Measurements from ENCODE around the gene CXCL13.
"Not testable (repeated sequence)": the region's sequence is repeated elsewhere in the genome, so short reads cannot be mapped to it uniquely, and the experiment has no call there.

Gene CXCL13

DNA sequence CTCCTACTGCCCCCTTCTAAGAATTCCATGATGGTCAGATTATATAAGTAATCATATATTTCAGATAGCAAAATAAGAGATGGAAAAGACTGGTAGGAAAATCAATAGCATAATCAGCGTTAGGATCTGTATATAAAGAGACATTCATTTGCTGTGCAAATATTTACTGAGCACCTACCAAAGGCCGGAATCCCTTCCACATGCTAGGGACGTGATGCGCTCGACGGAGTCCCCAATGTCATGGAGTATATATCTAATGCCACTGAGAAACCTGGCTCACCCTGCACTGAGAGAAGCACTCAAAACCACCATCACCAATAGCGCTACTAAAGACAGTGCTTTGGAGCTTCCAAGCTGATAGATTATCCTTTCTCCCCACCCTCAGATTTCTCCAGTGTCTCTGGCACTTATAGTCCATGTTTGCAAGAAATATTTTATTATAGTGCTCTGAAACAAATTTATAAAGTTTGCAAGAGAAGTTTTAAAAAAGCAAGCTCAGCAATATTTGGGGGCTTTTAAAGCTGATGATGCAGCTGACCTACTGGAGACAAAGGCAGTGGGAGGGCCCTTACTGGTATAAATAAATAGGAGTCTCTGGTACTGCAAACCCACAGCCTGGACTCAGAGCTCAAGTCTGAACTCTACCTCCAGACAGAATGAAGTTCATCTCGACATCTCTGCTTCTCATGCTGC is at the start of gene CXCL13:
Gene CXCL13 (plus strand): TSS at position 611 of the 693 bp plus-strand sequence. CDS start 46 bp downstream, at position 657.
- ChIA-PET POLR2A (no interaction called here), CTCF (interaction anchor here (0.6 kb wide), 1 partner anchor 58 kb away, joined by 3 read pairs; no protein-coding TSS in a partner anchor)

GRCh38 chr4:77560170-77560569 is 45.5 kb upstream of the CXCL13 start:
- Histone ChIP-seq H3K4me1 (ENCODE audit: control insufficient read depth, insufficient read depth, low read length) (no peaks in the 10 kb centered on the region), H3K9me3 (ENCODE audit: control insufficient read depth, insufficient read depth, low read depth, low read length) (no peaks in the 10 kb centered on the region), H3K36me3 (ENCODE audit: control insufficient read depth in 2 of 2, insufficient read depth in 1 of 2, low read length in 2 of 2) (no peaks in the 10 kb centered on the region), H3K27ac (ENCODE audit: extremely low read depth, low read depth, low read length) (no peak overlapping the region), H3K4me3 (ENCODE audit: low read depth, low read length) (no peak overlapping the region)
- CTCF ChIA-PET, result no interaction called here
- TF ChIP-seq ZNF837 (tag by site-specific recombination; IDR thresholded peaks at IDR 0.05) (no peak), ZNF24 (tag by site-specific recombination; IDR thresholded peaks at IDR 0.05) (no peak), ZNF48 (tag by site-specific recombination; IDR thresholded peaks at IDR 0.05) (no peak), GLI2 (tag by site-specific recombination; IDR thresholded peaks at IDR 0.05; ENCODE audit: borderline replicate concordance, low read depth) (no peak), ZNF518A (tag by site-specific recombination; conservative IDR thresholded peaks at IDR 0.05; ENCODE audit: low read depth) (no peak), ZNF747 (tag by site-specific recombination; IDR thresholded peaks at IDR 0.05) (no peak), ZFHX2 (tag by site-specific recombination; conservative IDR thresholded peaks at IDR 0.05) (no peak), TRIM28 (IDR thresholded peaks at IDR 0.05; ENCODE audit: borderline replicate concordance, low read length) (no peak), ZBTB48 (tag by site-specific recombination; IDR thresholded peaks at IDR 0.05) (no peak), KLF9 (tag by site-specific recombination; IDR thresholded peaks at IDR 0.05; ENCODE audit: low read depth) (no peak), ZNF114 (tag by site-specific recombination; IDR thresholded peaks at IDR 0.05) (no peak), ZNF394 (tag by site-specific recombination; IDR thresholded peaks at IDR 0.05; ENCODE audit: borderline replicate concordance) (no peak)
- TF ChIP-seq, protein P1, sequence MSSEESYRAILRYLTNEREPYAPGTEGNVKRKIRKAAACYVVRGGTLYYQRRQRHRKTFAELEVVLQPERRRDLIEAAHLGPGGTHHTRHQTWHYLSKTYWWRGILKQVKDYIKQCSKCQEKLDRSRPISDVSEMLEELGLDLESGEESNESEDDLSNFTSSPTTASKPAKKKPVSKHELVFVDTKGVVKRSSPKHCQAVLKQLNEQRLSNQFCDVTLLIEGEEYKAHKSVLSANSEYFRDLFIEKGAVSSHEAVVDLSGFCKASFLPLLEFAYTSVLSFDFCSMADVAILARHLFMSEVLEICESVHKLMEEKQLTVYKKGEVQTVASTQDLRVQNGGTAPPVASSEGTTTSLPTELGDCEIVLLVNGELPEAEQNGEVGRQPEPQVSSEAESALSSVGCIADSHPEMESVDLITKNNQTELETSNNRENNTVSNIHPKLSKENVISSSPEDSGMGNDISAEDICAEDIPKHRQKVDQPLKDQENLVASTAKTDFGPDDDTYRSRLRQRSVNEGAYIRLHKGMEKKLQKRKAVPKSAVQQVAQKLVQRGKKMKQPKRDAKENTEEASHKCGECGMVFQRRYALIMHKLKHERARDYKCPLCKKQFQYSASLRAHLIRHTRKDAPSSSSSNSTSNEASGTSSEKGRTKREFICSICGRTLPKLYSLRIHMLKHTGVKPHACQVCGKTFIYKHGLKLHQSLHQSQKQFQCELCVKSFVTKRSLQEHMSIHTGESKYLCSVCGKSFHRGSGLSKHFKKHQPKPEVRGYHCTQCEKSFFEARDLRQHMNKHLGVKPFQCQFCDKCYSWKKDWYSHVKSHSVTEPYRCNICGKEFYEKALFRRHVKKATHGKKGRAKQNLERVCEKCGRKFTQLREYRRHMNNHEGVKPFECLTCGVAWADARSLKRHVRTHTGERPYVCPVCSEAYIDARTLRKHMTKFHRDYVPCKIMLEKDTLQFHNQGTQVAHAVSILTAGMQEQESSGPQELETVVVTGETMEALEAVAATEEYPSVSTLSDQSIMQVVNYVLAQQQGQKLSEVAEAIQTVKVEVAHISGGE (tag by site-specific recombination; conservative IDR thresholded peaks at IDR 0.05; ENCODE audit: low read depth), result no peak
- POLR2A ChIA-PET, result no interaction called here

More for the DNA sequence above, at the start of gene CXCL13:
- H3K4me1 ChIP-seq (ENCODE audit: control insufficient read depth, insufficient read depth, low read length), result no peaks in the 10 kb centered on the region
- H3K27ac ChIP-seq (ENCODE audit: extremely low read depth, low read depth, low read length), result no peak within 1 kb of the TSS
- TF ChIP-seq ZNF514 (tag by site-specific recombination; IDR thresholded peaks at IDR 0.05), result no peak
- no peak for TF ChIP-seq ZNF18 (tag by site-specific recombination; IDR thresholded peaks at IDR 0.05)
- TF ChIP-seq ZNF138 (tag by site-specific recombination; IDR thresholded peaks at IDR 0.05; ENCODE audit: borderline replicate concordance), result no peak
- TF ChIP-seq ZNF24 (tag by site-specific recombination; IDR thresholded peaks at IDR 0.05), result no peak
- no peak for TF ChIP-seq ZNF157 (tag by site-specific recombination; IDR thresholded peaks at IDR 0.05)
- no peak for TF ChIP-seq ZNF324 (tag by site-specific recombination; IDR thresholded peaks at IDR 0.05)
- no peak for TF ChIP-seq KLF10 (tag by site-specific recombination; IDR thresholded peaks at IDR 0.05)
- H3K36me3 ChIP-seq (ENCODE audit: control insufficient read depth in 2 of 2, insufficient read depth in 1 of 2, low read length in 2 of 2), result no peaks in the 10 kb centered on the region
- H3K4me3 ChIP-seq (ENCODE audit: low read depth, low read length), result no peak within 1 kb of the TSS
- no peaks in the 10 kb centered on the region for H3K9me3 ChIP-seq (ENCODE audit: control insufficient read depth, insufficient read depth, low read depth, low read length)

GRCh38 chr4:77561720-77562119 is 43.9 kb upstream of the CXCL13 start:
- H3K27ac ChIP-seq (ENCODE audit: extremely low read depth, low read depth, low read length); POLR2A ChIA-PET; H3K36me3 ChIP-seq (ENCODE audit: control insufficient read depth in 2 of 2, insufficient read depth in 1 of 2, low read length in 2 of 2); H3K9me3 ChIP-seq (ENCODE audit: control insufficient read depth, insufficient read depth, low read depth, low read length); H3K4me1 ChIP-seq (ENCODE audit: control insufficient read depth, insufficient read depth, low read length); H3K4me3 ChIP-seq (ENCODE audit: low read depth, low read length); CTCF ChIA-PET: not testable (repeated sequence)

All from HEK293 (cell line).